Mesothelial cell of epicardium (in vitro differentiated cells): ENCODE data around the gene BICRAL. TPM values are rescaled to one million over a fixed set of nuclear protein-coding genes. Genes with fewer than 3 reads are reported as not detected.
A peak's percentile ranks its signal among the peaks of the same experiment; 100 is the strongest.

Experiments
- DNase-seq, 2 experiments: peaks; one replicate each; pipeline ENCODE4 v3.0.0; 2021; ENCODE audit warnings: low spot score in 2 of 2; ENCODE audit not compliant: unreplicated experiment in 2 of 2
- H3K27ac Mint-ChIP-seq: 2 replicates; pipeline ENCODE4 v1.8.0; 2021; ENCODE audit warnings: mixed read lengths
- H3K27me3 Mint-ChIP-seq: 2 replicates; pipeline ENCODE4 v1.8.0; 2021; ENCODE audit warnings: low read depth, mixed read lengths
- H3K36me3 Mint-ChIP-seq: 2 replicates; pipeline ENCODE4 v1.8.0; 2021; ENCODE audit warnings: mixed read lengths
- H3K4me1 Mint-ChIP-seq: 2 replicates; pipeline ENCODE4 v1.8.0; 2021; ENCODE audit warnings: mixed read lengths
- H3K4me3 Mint-ChIP-seq: 2 replicates; pipeline ENCODE4 v1.8.0; 2021; ENCODE audit warnings: mild to moderate bottlenecking, moderate library complexity, mixed read lengths
- H3K9me3 Mint-ChIP-seq: 2 replicates; pipeline ENCODE4 v1.8.0; 2021; ENCODE audit warnings: mixed read lengths
- total RNA-seq: library from RNA; stranded (reverse); gene quantifications from 3 replicates; pipeline ENCODE4 v1.2.1, GENCODE V29; 2021
- TF ChIP-seq, protein P1 (sequence below): fragments of 200-600 bp; sonication (generic); IDR thresholded peaks from one replicate; pipeline ENCODE4 v1.5.0; 2021; ENCODE audit warnings: antibody characterized with exemption; ENCODE audit not compliant: unreplicated experiment

BICRAL gene
- total RNA-seq, 1 donor from 2014 or later: 13.2 TPM

GRCh38 chr6:42784717-42785498, 3.1 kb downstream of the BICRAL start:
- no peak for DNase-seq
- no peak overlapping the region for H3K4me3 Mint-ChIP-seq
- no peaks in the 10 kb centered on the region for H3K9me3 Mint-ChIP-seq
- H3K27ac Mint-ChIP-seq: no peak overlapping the region
- H3K36me3 Mint-ChIP-seq: peaks cover 3% of the 10 kb centered on the region
- H3K4me1 Mint-ChIP-seq: peaks cover 38% of the 10 kb centered on the region
- TF ChIP-seq, protein P1, sequence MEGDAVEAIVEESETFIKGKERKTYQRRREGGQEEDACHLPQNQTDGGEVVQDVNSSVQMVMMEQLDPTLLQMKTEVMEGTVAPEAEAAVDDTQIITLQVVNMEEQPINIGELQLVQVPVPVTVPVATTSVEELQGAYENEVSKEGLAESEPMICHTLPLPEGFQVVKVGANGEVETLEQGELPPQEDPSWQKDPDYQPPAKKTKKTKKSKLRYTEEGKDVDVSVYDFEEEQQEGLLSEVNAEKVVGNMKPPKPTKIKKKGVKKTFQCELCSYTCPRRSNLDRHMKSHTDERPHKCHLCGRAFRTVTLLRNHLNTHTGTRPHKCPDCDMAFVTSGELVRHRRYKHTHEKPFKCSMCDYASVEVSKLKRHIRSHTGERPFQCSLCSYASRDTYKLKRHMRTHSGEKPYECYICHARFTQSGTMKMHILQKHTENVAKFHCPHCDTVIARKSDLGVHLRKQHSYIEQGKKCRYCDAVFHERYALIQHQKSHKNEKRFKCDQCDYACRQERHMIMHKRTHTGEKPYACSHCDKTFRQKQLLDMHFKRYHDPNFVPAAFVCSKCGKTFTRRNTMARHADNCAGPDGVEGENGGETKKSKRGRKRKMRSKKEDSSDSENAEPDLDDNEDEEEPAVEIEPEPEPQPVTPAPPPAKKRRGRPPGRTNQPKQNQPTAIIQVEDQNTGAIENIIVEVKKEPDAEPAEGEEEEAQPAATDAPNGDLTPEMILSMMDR: no peak
- H3K27me3 Mint-ChIP-seq: no peaks in the 10 kb centered on the region

GRCh38 chr6:42786525-42786985, 4.7 kb downstream of the BICRAL start:
- H3K4me1 Mint-ChIP-seq: peaks cover 39% of the 10 kb centered on the region
- DNase-seq: no peak
- TF ChIP-seq, protein P1: no peak
- peaks cover 3% of the 10 kb centered on the region for H3K36me3 Mint-ChIP-seq
- H3K27me3 Mint-ChIP-seq: no peaks in the 10 kb centered on the region
- H3K27ac Mint-ChIP-seq: no peak overlapping the region
- no peak overlapping the region for H3K4me3 Mint-ChIP-seq
- H3K9me3 Mint-ChIP-seq: no peaks in the 10 kb centered on the region

DNA sequence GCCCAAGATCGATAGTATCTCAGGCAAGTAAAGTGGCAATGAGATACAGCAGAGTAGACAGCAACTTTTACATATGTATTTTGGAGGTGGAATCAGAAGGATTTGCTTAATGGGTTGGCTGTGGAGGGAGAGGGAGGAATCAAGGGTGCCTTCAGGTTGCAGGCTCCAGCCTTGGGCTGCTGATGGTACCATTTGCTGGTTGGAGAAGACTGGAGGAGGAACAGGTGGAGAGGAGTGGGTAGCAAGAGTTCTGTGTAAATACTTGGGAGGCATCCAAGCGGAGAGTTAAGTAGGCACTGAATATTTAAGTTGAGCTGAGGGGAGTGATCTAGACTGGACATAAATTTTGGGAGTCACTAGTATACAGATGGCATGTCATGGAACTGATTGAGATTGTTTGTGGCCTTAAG, 5.2 kb downstream of the BICRAL start:
- H3K36me3 Mint-ChIP-seq: peaks cover 3% of the 10 kb centered on the region
- no peaks in the 10 kb centered on the region for H3K27me3 Mint-ChIP-seq
- no peak overlapping the region for H3K4me3 Mint-ChIP-seq
- peaks cover 39% of the 10 kb centered on the region for H3K4me1 Mint-ChIP-seq
- no peak for DNase-seq
- TF ChIP-seq, protein P1: no peak
- no peaks in the 10 kb centered on the region for H3K9me3 Mint-ChIP-seq
- no peak overlapping the region for H3K27ac Mint-ChIP-seq

GRCh38 chr6:42788671-42789070, 6.8 kb downstream of the BICRAL start:
- DNase-seq: no peak
- Mint-ChIP-seq H3K4me1 (peaks cover 39% of the 10 kb centered on the region), H3K36me3 (peaks cover 3% of the 10 kb centered on the region), H3K4me3 (no peak overlapping the region), H3K9me3 (no peaks in the 10 kb centered on the region), H3K27me3 (no peaks in the 10 kb centered on the region), H3K27ac (peak overlapping the region; percentile 90)
- TF ChIP-seq, protein P1: no peak

GRCh38 chr6:42790549-42791181, 8.8 kb downstream of the BICRAL start:
- no peaks in the 10 kb centered on the region for H3K9me3 Mint-ChIP-seq
- TF ChIP-seq, protein P1: no peak
- peaks cover 5% of the 10 kb centered on the region for H3K36me3 Mint-ChIP-seq
- no peaks in the 10 kb centered on the region for H3K27me3 Mint-ChIP-seq
- no peak for DNase-seq
- peaks cover 25% of the 10 kb centered on the region for H3K4me1 Mint-ChIP-seq
- no peak overlapping the region for H3K4me3 Mint-ChIP-seq
- peak overlapping the region; percentile 85 for H3K27ac Mint-ChIP-seq
